Karpas-422 (cell line): Measurements from ENCODE around the gene EDN1. TPM values are rescaled to one million over a fixed set of nuclear protein-coding genes. Genes with fewer than 3 reads are reported as not detected.

ENCODE experiments used
- DNase-seq: peaks from one replicate; pipeline ENCODE4 v3.0.0-alpha.2; 2015
- H2AFZ ChIP-seq: fragments of 200-600 bp; sonication (generic); 2 replicates; pipeline ENCODE4 v1.6.1; 2014; ENCODE audit warnings: antibody characterized with exemption, low read length, mixed read lengths
- H3K27ac ChIP-seq: fragments of 200-600 bp; sonication (generic); 2 replicates; pipeline ENCODE4 v1.5.1; 2014; ENCODE audit warnings: mild to moderate bottlenecking, low read length, moderate library complexity
- H3K27me3 ChIP-seq: fragments of 200-600 bp; sonication (generic); 2 replicates; pipeline ENCODE4 v1.6.1; 2014; ENCODE audit warnings: low read length, mixed read lengths
- H3K36me3 ChIP-seq: fragments of 200-600 bp; sonication (generic); 2 replicates; pipeline ENCODE4 v1.6.1; 2014; ENCODE audit warnings: low read length, mixed read lengths; ENCODE audit not compliant: insufficient read depth
- H3K4me1 ChIP-seq: fragments of 200-600 bp; sonication (generic); 2 replicates; pipeline ENCODE4 v1.6.1; 2014; ENCODE audit warnings: mild to moderate bottlenecking, low read length, mixed read lengths
- H3K4me2 ChIP-seq: fragments of 200-600 bp; sonication (generic); 2 replicates; pipeline ENCODE4 v1.6.1; 2014; ENCODE audit warnings: low read length, low read depth, mild to moderate bottlenecking; ENCODE audit not compliant: poor library complexity, severe bottlenecking
- H3K4me3 ChIP-seq: fragments of 200-600 bp; sonication (generic); 2 replicates; pipeline ENCODE4 v1.5.1; 2014; ENCODE audit warnings: mild to moderate bottlenecking, antibody characterized with exemption, low read length, mixed read lengths
- H3K79me2 ChIP-seq: fragments of 200-600 bp; sonication (generic); 2 replicates; pipeline ENCODE4 v1.6.1; 2014; ENCODE audit warnings: mild to moderate bottlenecking, low read length, mixed read lengths
- H3K9ac ChIP-seq: fragments of 200-600 bp; sonication (generic); 2 replicates; pipeline ENCODE4 v1.6.0; 2014; ENCODE audit warnings: low read length
- H3K9me2 ChIP-seq: fragments of 200-600 bp; sonication (generic), shearing (Covaris generic); replicated peaks from 2 replicates; pipeline ENCODE4 v1.6.0; 2014; ENCODE audit warnings: mild to moderate bottlenecking, low read length, moderate library complexity; ENCODE audit not compliant: insufficient read depth
- H3K9me3 ChIP-seq: fragments of 300-700, 200-600 bp; sonication (generic); 2 replicates; pipeline ENCODE4 v1.6.1; 2014; ENCODE audit warnings: low read length, mixed read lengths
- H4K20me1 ChIP-seq: fragments of 200-600 bp; sonication (generic); 2 replicates; pipeline ENCODE4 v1.6.1; 2014; ENCODE audit warnings: mild to moderate bottlenecking, antibody characterized with exemption, low read length, low read depth; ENCODE audit not compliant: insufficient read depth
- small RNA-seq: library from RNA; depleted of rRNA; stranded (forward); fragments of <200 nt; gene quantifications from one replicate; pipeline ENCODE3, GENCODE V24; 2014
- total RNA-seq: library from RNA; depleted of rRNA; stranded (reverse); fragments of >200 nt; shearing (Covaris generic); gene quantifications from 2 replicates; pipeline ENCODE4 v1.2.3, GENCODE V29; 2014; ENCODE audit warnings: low replicate concordance

The EDN1 gene
- total RNA-seq, 1 experiment from 2014 or later, result 0.34 TPM

GRCh38 chr6:12344296-12344695, 54.1 kb downstream of the EDN1 start:
- H3K4me1 ChIP-seq, result peaks cover 7% of the 10 kb centered on the region
- H3K27ac ChIP-seq, result no peak overlapping the region
- no peaks in the 10 kb centered on the region for H3K9me2 ChIP-seq
- H3K36me3 ChIP-seq, result no peaks in the 10 kb centered on the region
- no peak for DNase-seq
- peaks cover 5% of the 10 kb centered on the region; the same call in 1 of the 2 replicates for H4K20me1 ChIP-seq
- H3K9ac ChIP-seq, result no peak overlapping the region
- H2AFZ ChIP-seq, result no peak overlapping the region
- no peak overlapping the region for H3K4me3 ChIP-seq
- no peaks in the 10 kb centered on the region for H3K9me3 ChIP-seq
- H3K79me2 ChIP-seq, result no peaks in the 10 kb centered on the region
- H3K4me2 ChIP-seq, result no peak overlapping the region
- H3K27me3 ChIP-seq, result no peaks in the 10 kb centered on the region

GRCh38 chr6:12344961-12345693, 55.0 kb downstream of the EDN1 start:
- Histone ChIP-seq H3K27ac (no peak overlapping the region), H2AFZ (no peak overlapping the region), H3K4me2 (no peak overlapping the region), H3K9me2 (no peaks in the 10 kb centered on the region), H4K20me1 (peaks cover 5% of the 10 kb centered on the region; the same call in 1 of the 2 replicates), H3K79me2 (no peaks in the 10 kb centered on the region), H3K36me3 (no peaks in the 10 kb centered on the region), H3K27me3 (no peaks in the 10 kb centered on the region), H3K9me3 (no peaks in the 10 kb centered on the region), H3K9ac (no peak overlapping the region), H3K4me3 (no peak overlapping the region), H3K4me1 (peaks cover 7% of the 10 kb centered on the region)
- no peak for DNase-seq

- Histone ChIP-seq H2AFZ (no peak overlapping the region), H3K9ac (no peak overlapping the region), H3K36me3 (no peaks in the 10 kb centered on the region), H3K27ac (no peak overlapping the region), H3K9me3 (no peaks in the 10 kb centered on the region), H3K4me1 (peaks cover 7% of the 10 kb centered on the region), H4K20me1 (peaks cover 5% of the 10 kb centered on the region; the same call in 1 of the 2 replicates), H3K4me2 (no peak overlapping the region), H3K9me2 (no peaks in the 10 kb centered on the region), H3K27me3 (no peaks in the 10 kb centered on the region), H3K79me2 (no peaks in the 10 kb centered on the region), H3K4me3 (no peak overlapping the region)
- DNase-seq, result no peak
These were observed 55.5 kb downstream of the EDN1 start for GRCh38 chr6:12345694-12346058.

Small RNAs within 50 kb of the gene (small RNA-seq; reads per million reads assigned to genes)
- gene SUMO2P12, result not detected
